Panc1 (cell line): Measurements from ENCODE around the gene KLF17.

Source experiments
- POLR2AphosphoS5 ChIP-seq: IDR thresholded peaks from 2 replicates; pipeline ENCODE4 v1.6.1; 2012; ENCODE audit warnings: mild to moderate bottlenecking, low read depth, low read length, moderate library complexity
- SIN3A ChIP-seq: IDR thresholded peaks from 2 replicates; pipeline ENCODE4 v1.6.1; 2012; ENCODE audit warnings: low read depth, mild to moderate bottlenecking, low read length, moderate library complexity, borderline replicate concordance; ENCODE audit not compliant: insufficient read depth
- TF ChIP-seq, protein P1 (sequence below): fragments of 450-650 bp; IDR thresholded peaks from 2 replicates; pipeline ENCODE4 v1.5.1; 2017; ENCODE audit warnings: mild to moderate bottlenecking

DNA sequence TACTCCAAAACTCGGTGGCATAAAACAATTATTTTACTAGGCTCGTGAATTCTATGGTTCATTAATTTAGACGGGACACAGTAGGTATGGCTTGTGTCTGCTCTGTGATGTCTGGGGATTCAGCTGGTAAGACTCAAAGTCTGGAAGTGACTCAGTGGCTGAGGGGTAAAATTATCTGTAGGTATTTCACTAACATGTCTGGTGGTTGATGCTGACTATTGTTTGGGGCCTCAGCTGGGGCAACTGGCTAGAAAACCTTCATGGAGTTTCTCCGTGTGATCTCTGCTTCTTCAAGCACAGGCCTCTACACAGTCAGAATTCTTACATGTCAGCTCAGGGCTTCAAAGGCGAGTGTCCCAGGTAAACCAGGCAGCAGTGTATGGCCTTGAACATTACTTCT lies 41.2 kb upstream of the KLF17 start:
- TF ChIP-seq SIN3A, result no peak
- TF ChIP-seq, protein P1, sequence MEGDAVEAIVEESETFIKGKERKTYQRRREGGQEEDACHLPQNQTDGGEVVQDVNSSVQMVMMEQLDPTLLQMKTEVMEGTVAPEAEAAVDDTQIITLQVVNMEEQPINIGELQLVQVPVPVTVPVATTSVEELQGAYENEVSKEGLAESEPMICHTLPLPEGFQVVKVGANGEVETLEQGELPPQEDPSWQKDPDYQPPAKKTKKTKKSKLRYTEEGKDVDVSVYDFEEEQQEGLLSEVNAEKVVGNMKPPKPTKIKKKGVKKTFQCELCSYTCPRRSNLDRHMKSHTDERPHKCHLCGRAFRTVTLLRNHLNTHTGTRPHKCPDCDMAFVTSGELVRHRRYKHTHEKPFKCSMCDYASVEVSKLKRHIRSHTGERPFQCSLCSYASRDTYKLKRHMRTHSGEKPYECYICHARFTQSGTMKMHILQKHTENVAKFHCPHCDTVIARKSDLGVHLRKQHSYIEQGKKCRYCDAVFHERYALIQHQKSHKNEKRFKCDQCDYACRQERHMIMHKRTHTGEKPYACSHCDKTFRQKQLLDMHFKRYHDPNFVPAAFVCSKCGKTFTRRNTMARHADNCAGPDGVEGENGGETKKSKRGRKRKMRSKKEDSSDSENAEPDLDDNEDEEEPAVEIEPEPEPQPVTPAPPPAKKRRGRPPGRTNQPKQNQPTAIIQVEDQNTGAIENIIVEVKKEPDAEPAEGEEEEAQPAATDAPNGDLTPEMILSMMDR, result no peak
- TF ChIP-seq POLR2AphosphoS5, result no peak
